ENCODE results near the gene MYO5A. TPM values are rescaled to one million over a fixed set of nuclear protein-coding genes. Genes with fewer than 3 reads are reported as not detected.

Gene MYO5A
- polyA plus RNA-seq, 1 donor (not counting 4 experiments of a cell fraction or from before 2014, with no cell fraction given): 53.8 TPM

GRCh38 chr15:52261498-52262242 lies 267.0 kb downstream of the MYO5A start:
- H3K27ac ChIP-seq (ENCODE audit: control insufficient read depth, insufficient read depth, low read length): no peak overlapping the region
- no peaks in the 10 kb centered on the region for H3K79me2 ChIP-seq (ENCODE audit: control insufficient read depth, insufficient read depth, low read length)
- TF ChIP-seq EZH2 (IDR thresholded peaks at IDR 0.05; ENCODE audit: low read length) (no peak), CTCF (optimal IDR thresholded peaks at IDR 0.05 in 1 of 3, IDR thresholded peaks at IDR 0.05 in 1 of 3, conservative IDR thresholded peaks at IDR 0.05 in 1 of 3; ENCODE audit: extremely low read depth in 1 of 3, insufficient read depth in 2 of 3, low read length in 3 of 3) (no peak)
- H3K4me2 ChIP-seq (ENCODE audit: control insufficient read depth, extremely low read depth, insufficient read depth, low read depth, low read length): no peak overlapping the region
- no peak overlapping the region for H2AFZ ChIP-seq (ENCODE audit: control insufficient read depth, low read length)
- H3K4me3 ChIP-seq (ENCODE audit: control insufficient read depth in 2 of 3, extremely low read depth in 1 of 3, insufficient read depth in 2 of 3, low read depth in 1 of 3, low read length in 3 of 3): no peak overlapping the region
- DNase-seq (ENCODE audit: low read depth, low spot score): no peak
- H3K36me3 ChIP-seq (ENCODE audit: control insufficient read depth in 2 of 2, extremely low read depth in 1 of 2, insufficient read depth in 2 of 2, low read length in 2 of 2): no peaks in the 10 kb centered on the region
- no peaks in the 10 kb centered on the region for H3K9me1 ChIP-seq (ENCODE audit: control insufficient read depth, extremely low read depth, insufficient read depth, low read length)
- dilution Hi-C loops (cut with MboI; ENCODE audit: extremely low pct_ligation_motif_present, low sequenced_read_pairs): no loop called here
- H3K4me1 ChIP-seq (ENCODE audit: control insufficient read depth, extremely low read depth, insufficient read depth, low read length): peaks cover 6% of the 10 kb centered on the region
- H3K27me3 ChIP-seq (ENCODE audit: control insufficient read depth, extremely low read depth, insufficient read depth, low read length): peaks cover 3% of the 10 kb centered on the region
- H3K9me3 ChIP-seq (ENCODE audit: control insufficient read depth, low read depth, low read length): no peaks in the 10 kb centered on the region
- no peak for FAIRE-seq
- H4K20me1 ChIP-seq (ENCODE audit: control insufficient read depth, extremely low read depth, insufficient read depth, low read length): no peaks in the 10 kb centered on the region
- H3K9ac ChIP-seq (ENCODE audit: control insufficient read depth, extremely low read depth, insufficient read depth, low read length): no peak overlapping the region

- no peak for DNase-seq (ENCODE audit: low read depth, low spot score)
- Histone ChIP-seq H3K4me1 (ENCODE audit: control insufficient read depth, extremely low read depth, insufficient read depth, low read length) (peaks cover 6% of the 10 kb centered on the region), H3K4me3 (ENCODE audit: control insufficient read depth in 2 of 3, extremely low read depth in 1 of 3, insufficient read depth in 2 of 3, low read depth in 1 of 3, low read length in 3 of 3) (no peak overlapping the region), H3K79me2 (ENCODE audit: control insufficient read depth, insufficient read depth, low read length) (no peaks in the 10 kb centered on the region), H3K9ac (ENCODE audit: control insufficient read depth, extremely low read depth, insufficient read depth, low read length) (no peak overlapping the region), H3K9me1 (ENCODE audit: control insufficient read depth, extremely low read depth, insufficient read depth, low read length) (no peaks in the 10 kb centered on the region), H3K27me3 (ENCODE audit: control insufficient read depth, extremely low read depth, insufficient read depth, low read length) (peaks cover under 1% of the 10 kb centered on the region), H2AFZ (ENCODE audit: control insufficient read depth, low read length) (no peak overlapping the region), H4K20me1 (ENCODE audit: control insufficient read depth, extremely low read depth, insufficient read depth, low read length) (no peaks in the 10 kb centered on the region), H3K4me2 (ENCODE audit: control insufficient read depth, extremely low read depth, insufficient read depth, low read depth, low read length) (no peak overlapping the region), H3K27ac (ENCODE audit: control insufficient read depth, insufficient read depth, low read length) (no peak overlapping the region), H3K36me3 (ENCODE audit: control insufficient read depth in 2 of 2, extremely low read depth in 1 of 2, insufficient read depth in 2 of 2, low read length in 2 of 2) (no peaks in the 10 kb centered on the region), H3K9me3 (ENCODE audit: control insufficient read depth, low read depth, low read length) (no peaks in the 10 kb centered on the region)
- dilution Hi-C loops (cut with MboI; ENCODE audit: extremely low pct_ligation_motif_present, low sequenced_read_pairs): no loop called here
- TF ChIP-seq CTCF (optimal IDR thresholded peaks at IDR 0.05 in 1 of 3, IDR thresholded peaks at IDR 0.05 in 1 of 3, conservative IDR thresholded peaks at IDR 0.05 in 1 of 3; ENCODE audit: extremely low read depth in 1 of 3, insufficient read depth in 2 of 3, low read length in 3 of 3) (no peak), EZH2 (IDR thresholded peaks at IDR 0.05; ENCODE audit: low read length) (no peak)
- FAIRE-seq: no peak
These were observed 267.7 kb downstream of the MYO5A start for GRCh38 chr15:52261026-52261425.
